RWPE1 (cell line): ENCODE results near the gene PDE4B.

Experiments
- CTCF ChIA-PET: fragments of 350-600 bp; sonication (Branson Sonifier 250); formaldehyde crosslinking; extraction: SDS; loops from one replicate; lab custom pipeline; 2021; lab: Yijun Ruan, JAX
- POLR2A ChIA-PET: fragments of 400-600 bp; formaldehyde crosslinking; extraction: SDS; loops from one replicate; lab custom pipeline; 2020; ENCODE audit warnings: antibody characterized with exemption; ENCODE audit not compliant: low non-redundant PET; lab: Yijun Ruan, JAX
- DNase-seq: peaks from one replicate; pipeline ENCODE4 v3.0.0; 2012; ENCODE audit warnings: low spot score
- H3K27ac ChIP-seq: fragments of 450-650 bp; 2 replicates; pipeline ENCODE4 v1.5.1; 2017
- CTCF ChIP-seq: fragments of 450-650 bp; conservative IDR thresholded peaks from 2 replicates; pipeline ENCODE4 v1.5.1; 2017; ENCODE audit warnings: low read depth, mild to moderate bottlenecking

The PDE4B gene

DNA sequence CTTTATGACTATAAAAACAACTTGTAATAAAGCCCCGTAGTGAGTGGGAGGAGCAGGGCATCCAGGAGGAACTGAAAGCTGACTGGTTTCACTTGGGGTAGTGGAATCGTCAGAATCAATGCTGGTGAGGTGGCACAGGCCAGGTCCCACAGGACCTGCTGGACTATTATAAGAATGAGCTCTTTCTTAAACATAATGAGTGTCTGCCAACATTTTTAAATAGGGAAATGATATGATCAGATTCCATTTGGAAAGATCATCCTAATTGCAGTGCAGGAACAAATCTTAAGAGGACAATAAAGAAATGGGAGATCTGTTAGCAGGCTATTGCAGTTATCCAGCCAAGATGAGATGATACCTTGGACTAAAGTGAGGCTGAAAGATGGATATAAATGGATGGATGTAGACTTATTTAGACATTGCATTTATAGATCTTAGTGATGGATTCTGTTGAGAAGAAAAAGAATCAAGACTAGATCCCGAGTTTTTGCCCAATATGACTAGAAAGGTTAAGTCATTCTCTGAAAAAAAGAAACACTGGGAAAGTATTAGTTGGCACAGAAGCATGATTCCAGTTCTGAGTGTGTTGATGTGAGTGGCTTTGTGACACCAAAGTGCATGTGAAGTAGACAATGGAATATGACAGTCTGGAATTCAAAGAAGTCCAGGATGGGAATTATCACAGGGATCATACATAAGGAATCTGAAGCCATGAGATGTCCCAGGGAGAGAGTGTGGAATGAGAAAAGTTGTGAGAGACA, 587.9 kb downstream of the PDE4B start:
- TF ChIP-seq CTCF: no peak
- ChIA-PET POLR2A (no interaction called here), CTCF (no interaction called here)
- DNase-seq: no peak
- H3K27ac ChIP-seq: no peak overlapping the region

GRCh38 chr1:66381621-66382275, 589.1 kb downstream of the PDE4B start:
- CTCF ChIA-PET: no interaction called here

DNA sequence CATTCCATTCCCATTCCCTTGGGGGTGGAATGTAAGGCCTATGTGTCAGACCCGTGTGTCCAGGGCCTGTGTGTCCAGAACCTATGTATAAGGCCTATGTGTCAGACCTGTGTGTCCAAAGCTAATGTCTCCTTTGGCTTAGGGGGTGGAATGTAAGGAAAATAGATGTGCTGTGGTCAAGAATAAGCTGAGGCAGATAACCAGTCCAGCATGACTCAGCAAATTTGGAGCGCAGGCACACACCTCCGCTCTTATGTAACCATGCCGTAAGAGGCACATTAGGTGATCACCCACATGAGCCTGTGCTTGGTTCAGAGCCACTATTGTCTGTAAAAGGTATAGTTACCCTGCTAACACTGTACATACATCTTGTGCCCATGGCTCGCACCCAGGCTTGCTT, 590.5 kb downstream of the PDE4B start:
- no peak for TF ChIP-seq CTCF
- DNase-seq: no peak
- no peak overlapping the region for H3K27ac ChIP-seq
- ChIA-PET CTCF (no interaction called here), POLR2A (no interaction called here)

More at GRCh38 chr1:66381621-66382275, 589.1 kb downstream of the PDE4B start:
- POLR2A ChIA-PET: no interaction called here
- TF ChIP-seq CTCF: no peak
- no peak for DNase-seq
- no peak overlapping the region for H3K27ac ChIP-seq

- ChIA-PET CTCF (no interaction called here), POLR2A (no interaction called here)
- H3K27ac ChIP-seq: no peak overlapping the region
- no peak for DNase-seq
- TF ChIP-seq CTCF: no peak
Observed at GRCh38 chr1:66383611-66384010, 590.9 kb downstream of the PDE4B start.

- no peak for TF ChIP-seq CTCF
- ChIA-PET POLR2A (no interaction called here), CTCF (no interaction called here)
- DNase-seq: no peak
- H3K27ac ChIP-seq: no peak overlapping the region
Observed at GRCh38 chr1:66384258-66384921, 591.7 kb downstream of the PDE4B start.

DNA sequence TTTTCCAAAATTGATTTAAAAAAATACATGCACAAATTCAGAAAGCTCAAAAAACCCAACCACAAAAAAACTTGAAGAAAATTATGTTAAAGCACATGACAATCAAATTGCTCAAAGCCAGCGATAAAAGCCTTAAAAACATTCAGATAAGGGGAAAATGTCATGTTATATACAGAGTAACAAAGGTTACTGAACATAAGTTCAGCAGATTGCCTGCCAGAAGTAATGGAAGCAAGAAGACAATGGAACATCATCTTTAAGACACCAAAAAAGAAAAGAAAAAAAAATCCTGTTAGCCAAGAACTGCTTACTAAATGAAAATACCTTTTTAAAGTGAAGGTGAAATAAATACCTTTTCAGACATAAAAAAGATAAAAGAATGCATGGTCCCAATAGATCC, 594.0 kb downstream of the PDE4B start:
- POLR2A ChIA-PET: no interaction called here
- CTCF ChIA-PET: interaction anchor here (0.8 kb wide), 1 partner anchor 9 kb away, joined by 3 read pairs; no protein-coding TSS in a partner anchor

More for the DNA sequence above, 594.0 kb downstream of the PDE4B start:
- no peak for TF ChIP-seq CTCF
- H3K27ac ChIP-seq: no peak overlapping the region
- no peak for DNase-seq
